NCI-H1105 (cell line): ENCODE results near the gene SUFU.
"Not testable (repeated sequence)": the region's sequence is repeated elsewhere in the genome, so short reads cannot be mapped to it uniquely, and the experiment has no call there.

ENCODE experiments used
- DNase-seq: peaks from one replicate; lab custom pipeline; 2025; lab: John Stamatoyannopoulos, UW

Gene SUFU

GRCh38 chr10:102652170-102652916 lies 148.6 kb downstream of the SUFU start:
- DNase-seq: no peak

DNA sequence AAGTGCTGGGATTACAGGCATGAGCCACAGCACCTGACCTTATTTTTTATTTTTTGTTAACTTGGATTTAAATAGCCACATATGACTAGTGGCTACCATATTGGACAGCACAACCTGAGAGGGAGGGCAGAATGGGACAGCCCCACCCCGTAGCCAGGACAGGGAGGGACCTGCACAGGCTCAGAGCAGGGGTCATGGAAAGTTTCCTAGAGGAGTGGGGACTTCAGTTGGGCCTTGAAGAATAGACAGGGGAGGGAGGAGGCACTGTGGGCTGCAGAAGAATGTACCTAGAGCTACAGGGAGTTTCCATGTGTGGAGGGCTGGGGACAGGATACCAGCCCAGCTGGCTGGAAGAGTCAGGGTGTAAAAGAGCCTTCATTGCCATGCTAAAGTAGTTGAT lies 149.3 kb downstream of the SUFU start:
- no peak for DNase-seq

DNA sequence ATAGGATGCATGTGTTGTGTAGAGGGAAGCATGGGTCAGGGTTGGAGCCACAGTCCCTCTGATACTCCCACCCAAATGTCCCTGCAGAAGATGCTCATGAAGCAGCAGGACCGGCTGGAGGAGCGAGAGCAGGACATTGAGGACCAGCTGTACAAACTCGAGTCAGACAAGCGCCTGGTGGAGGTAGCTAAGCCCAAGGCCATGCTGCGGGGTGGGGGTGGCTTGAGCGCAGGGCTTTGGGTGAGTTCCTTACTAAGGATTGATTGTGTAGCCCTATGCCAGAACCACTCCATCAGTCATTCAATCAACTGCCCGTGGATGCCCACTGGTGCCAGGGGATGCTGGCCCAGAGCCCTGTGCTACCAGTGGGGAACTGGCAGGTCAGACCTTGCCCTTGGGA lies 150.8 kb downstream of the SUFU start:
- DNase-seq: no peak

DNA sequence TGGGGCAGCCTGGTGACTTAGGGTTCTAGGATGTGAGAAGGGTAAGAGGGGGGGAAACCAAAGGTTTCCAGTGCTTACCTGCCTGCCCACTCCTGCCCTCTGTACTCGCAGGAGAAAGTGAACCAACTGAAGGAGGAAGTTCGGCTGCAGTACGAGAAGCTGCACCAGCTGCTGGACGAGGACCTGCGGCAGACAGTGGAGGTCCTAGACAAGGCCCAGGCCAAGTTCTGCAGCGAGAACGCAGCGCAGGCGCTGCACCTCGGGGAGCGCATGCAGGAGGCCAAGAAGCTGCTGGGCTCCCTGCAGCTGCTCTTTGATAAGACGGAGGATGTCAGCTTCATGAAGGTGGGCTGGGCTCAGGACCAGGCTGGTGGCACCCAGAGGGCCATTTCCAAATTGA lies 151.2 kb downstream of the SUFU start:
- DNase-seq: no peak

DNA sequence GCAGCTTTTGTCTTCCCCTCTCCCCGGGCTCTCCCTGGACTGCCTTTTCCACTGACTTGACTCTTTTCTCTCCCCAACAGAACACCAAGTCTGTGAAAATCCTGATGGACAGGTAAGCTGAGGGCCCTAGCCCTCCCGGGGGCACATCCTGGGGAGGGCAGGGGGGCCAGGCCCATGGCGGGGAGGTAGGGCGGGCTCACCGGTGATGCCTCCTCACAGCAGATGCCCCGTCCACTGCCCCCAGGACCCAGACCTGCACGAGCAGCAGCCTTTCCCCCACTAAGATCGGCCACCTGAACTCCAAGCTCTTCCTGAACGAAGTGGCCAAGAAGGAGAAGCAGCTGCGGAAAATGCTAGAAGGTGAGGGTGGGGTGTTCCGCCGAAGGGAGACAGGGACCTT lies 152.3 kb downstream of the SUFU start:
- no peak for DNase-seq

DNA sequence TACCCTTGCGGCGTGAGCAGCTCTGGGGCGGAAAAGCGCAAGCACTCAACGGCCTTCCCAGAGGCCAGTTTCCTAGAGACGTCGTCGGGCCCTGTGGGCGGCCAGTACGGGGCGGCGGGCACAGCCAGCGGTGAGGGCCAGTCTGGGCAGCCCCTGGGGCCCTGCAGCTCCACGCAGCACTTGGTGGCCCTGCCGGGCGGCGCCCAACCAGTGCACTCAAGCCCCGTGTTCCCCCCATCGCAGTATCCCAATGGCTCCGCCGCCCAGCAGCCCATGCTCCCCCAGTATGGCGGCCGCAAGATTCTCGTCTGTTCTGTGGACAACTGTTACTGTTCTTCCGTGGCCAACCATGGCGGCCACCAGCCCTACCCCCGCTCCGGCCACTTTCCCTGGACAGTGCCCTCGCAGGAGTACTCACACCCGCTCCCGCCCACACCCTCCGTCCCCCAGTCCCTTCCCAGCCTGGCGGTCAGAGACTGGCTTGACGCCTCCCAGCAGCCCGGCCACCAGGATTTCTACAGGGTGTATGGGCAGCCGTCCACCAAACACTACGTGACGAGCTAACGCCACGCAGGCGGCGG lies 153.1 kb downstream of the SUFU start:
- no peak for DNase-seq

- no peak for DNase-seq
Observed at GRCh38 chr10:102657451-102657850, 153.7 kb downstream of the SUFU start.

- no peak for DNase-seq
Observed at GRCh38 chr10:102657984-102658724, 154.4 kb downstream of the SUFU start.

DNA sequence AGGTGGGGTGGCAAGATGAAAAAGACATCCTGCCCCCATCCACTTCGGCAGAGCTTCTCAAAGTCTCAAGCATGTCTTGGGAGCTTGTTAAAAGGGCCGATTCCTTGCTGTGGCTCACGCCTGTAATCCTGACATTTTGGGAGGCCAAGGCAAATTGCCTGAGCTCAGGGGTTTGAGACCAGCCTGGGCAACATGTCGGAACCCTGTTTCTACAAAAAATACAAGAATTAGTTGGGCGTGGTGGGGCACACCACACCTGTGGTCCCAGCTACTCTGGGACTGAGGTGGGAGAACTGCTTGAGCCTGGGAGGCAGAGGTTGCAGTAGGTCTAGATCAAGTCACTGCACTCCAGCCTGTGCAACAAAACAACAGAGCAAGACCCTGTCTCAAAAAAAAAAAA lies 155.0 kb downstream of the SUFU start:
- no peak for DNase-seq

GRCh38 chr10:102660888-102661657 lies 157.3 kb downstream of the SUFU start:
- peak; percentile 22 for DNase-seq

- DNase-seq: no peak
Observed at GRCh38 chr10:102661658-102662028, 157.9 kb downstream of the SUFU start.

GRCh38 chr10:102665904-102666509 lies 162.2 kb downstream of the SUFU start:
- DNase-seq: no peak

GRCh38 chr10:102667411-102667810 lies 163.6 kb downstream of the SUFU start:
- not testable (repeated sequence) for DNase-seq

GRCh38 chr10:102668326-102669107 lies 164.7 kb downstream of the SUFU start:
- no peak for DNase-seq

GRCh38 chr10:102669206-102670064 lies 165.7 kb downstream of the SUFU start:
- DNase-seq: no peak

GRCh38 chr10:102670065-102670670 lies 166.4 kb downstream of the SUFU start:
- no peak for DNase-seq

DNA sequence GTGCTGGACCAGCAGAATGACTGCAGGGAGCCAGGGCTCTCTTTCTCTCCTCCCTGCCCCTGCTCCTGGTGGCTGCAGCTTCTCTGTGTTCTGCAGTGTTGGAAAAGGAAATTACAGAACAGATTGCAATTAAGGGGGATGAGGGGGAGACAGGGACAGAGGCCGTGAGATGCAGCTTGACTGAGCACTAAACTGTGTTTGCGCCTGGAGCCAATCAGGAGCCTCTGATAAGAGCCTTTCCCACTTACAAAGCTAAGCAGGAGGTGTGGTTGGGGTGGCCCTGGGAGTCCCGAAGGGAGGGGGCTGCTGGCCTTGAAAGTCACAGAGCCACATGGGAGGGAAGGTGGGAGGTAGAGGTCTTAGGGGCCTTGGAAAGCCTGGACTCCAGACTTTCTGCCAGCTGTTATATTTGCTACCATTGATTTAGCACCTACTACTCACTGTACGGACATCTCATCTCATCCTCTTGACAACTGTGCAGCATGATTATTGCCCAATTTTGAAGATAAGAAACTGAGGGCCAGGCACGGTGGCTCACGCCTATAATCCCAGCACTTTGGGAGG lies 167.2 kb downstream of the SUFU start:
- DNase-seq: no peak

DNA sequence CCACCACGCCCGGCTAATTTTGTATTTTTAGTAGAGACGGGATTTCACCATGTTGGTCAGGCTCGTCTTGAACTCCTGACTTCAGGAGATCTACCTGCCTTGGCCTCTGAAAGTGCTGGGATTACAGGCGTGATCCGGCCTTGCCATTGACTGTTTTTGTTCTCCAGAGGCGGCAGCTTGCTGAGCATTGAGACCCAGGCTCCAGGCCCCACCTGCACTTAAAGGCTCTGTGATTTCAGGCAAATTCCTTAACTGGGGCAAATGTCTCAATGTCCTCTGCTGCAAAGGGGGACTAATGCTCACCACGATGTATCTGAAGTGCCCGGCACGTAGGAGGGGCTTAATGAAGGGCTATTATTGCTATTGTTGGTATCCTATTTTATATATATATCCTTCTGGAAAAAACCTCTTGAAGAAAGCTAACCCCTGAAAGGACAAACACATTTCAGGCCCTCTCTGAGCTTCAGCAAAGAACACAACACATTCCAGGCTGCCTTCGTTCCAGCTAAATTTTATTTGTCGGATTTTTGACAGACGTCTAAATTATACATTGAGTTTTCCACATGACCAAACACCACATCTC lies 169.6 kb downstream of the SUFU start:
- no peak for DNase-seq
